ENCODE measurements around the gene IFI16.

The IFI16 gene

GRCh38 chr1:159055181-159055641 is 45.5 kb downstream of the IFI16 start:
- FAIRE-seq (no peak), DNase-seq (ENCODE audit: insufficient read length, low spot score) (no peak)

DNA sequence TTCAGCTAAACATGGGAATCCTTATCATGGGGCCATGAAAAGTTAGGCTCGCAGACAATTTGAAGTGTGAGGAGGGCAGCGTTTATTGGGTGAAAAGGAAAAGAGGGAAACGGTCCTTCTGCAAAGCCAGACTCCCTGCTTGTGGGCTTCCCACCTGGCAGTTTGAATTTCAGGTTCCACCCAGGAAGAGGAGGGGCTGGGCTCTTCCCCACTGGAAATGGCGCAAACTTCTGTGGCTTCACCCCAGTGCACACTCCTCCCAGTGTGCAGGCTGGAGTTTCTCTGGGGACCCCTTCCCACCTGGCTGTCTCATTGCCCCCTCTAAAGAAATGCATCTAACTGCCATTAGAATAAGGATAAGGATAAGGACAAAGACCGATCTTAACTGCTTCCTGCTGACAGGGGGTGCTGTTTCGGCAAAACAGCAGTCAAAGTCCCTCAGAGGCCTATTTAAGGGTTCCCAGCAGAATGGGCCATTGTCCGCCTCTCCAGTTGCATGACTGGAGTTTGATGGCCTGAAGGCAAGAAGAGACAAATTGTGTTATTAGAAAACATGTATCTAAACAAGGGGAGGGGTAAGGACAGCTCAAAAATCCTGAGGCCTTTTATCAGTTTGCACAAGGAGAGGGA is 46.5 kb downstream of the IFI16 start:
- no peak for FAIRE-seq
- no peak for DNase-seq (ENCODE audit: insufficient read length, low spot score)

GRCh38 chr1:159058751-159059150 is 49.0 kb downstream of the IFI16 start:
- no peak for FAIRE-seq
- no peak for DNase-seq (ENCODE audit: insufficient read length, low spot score)

DNA sequence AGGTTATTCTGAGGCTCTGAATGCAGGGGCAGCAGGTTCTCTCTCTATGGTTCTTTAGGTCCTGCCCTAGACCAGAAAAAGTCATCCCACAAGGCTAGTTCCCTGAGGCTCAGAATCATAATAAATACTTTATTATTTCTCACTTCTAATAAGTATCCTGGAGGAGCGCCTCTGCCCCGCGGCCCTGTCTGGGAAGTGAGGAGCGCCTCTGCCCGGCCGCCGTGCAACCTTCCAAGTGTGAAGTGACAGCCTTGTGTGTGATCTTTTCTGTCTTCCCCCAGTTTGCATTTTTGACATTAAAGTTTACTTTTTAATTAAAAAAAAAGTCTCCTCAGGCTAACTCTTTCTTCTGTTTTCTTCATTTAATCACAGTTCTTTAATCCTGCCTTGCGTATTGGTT is 55.4 kb downstream of the IFI16 start:
- FAIRE-seq: no peak
- DNase-seq (ENCODE audit: insufficient read length, low spot score): no peak

DNA sequence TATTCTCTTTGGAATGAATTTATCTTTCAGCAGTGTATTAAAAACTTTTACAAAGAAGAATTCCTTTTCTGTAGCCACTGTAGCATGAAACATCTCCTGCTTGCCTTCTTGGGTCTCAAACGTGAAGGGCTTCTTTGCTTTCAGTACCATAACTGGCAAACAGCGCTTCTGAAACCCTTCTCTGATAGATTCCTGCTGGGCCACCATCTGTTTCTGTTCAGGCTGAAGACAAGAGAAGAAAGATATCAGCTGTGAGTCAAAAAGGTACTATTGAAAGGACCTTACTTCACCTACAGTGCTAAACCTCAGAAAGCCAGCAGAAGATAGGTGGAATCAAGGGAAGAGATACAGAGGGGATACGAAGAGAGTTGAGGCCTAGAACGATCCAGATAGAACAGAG is 56.4 kb downstream of the IFI16 start:
- DNase-seq (ENCODE audit: insufficient read length, low spot score) (no peak), FAIRE-seq (no peak)

DNA sequence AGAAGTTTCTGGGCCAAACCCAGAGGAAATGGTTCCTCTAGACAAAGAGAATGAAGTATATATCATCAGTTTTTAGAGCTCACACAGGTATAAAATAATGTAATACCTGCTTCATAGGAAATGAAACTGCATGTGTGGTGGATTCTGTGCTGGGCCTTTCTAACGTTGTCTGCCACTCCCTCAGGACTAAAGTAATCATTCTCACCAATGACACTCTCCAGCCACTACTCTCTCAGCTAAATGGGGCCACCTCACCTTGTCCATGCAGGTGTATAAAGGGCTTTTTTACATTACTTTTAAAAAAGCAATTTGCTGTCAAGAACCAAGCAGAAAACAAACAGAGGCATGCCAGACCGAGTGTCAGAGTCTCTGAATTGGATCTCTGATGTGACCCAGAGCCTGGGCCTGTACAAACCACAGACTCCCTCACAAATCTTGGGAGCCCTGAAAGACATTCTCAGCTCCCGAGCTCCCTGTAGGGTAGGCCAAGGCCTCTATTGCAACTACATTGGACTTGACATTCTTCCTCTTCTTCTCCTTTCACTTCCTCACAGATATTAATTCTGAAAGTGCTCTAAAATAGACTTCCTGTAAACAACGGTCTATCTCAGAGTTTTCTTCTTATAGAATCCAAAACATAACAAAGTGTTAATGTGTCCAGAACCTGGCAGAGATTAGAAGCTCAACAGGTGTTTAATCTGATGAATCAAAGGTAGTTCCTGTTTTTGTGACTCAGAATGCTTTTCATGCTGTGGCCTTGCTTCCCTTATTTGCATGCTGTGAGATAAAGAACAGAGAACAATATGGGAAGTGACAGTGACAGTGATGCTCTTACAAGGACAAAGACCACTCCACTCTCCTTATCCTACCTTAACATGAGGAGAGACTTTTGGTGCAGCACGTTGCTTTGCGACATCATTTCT is 58.3 kb downstream of the IFI16 start:
- no peak for FAIRE-seq

DNA sequence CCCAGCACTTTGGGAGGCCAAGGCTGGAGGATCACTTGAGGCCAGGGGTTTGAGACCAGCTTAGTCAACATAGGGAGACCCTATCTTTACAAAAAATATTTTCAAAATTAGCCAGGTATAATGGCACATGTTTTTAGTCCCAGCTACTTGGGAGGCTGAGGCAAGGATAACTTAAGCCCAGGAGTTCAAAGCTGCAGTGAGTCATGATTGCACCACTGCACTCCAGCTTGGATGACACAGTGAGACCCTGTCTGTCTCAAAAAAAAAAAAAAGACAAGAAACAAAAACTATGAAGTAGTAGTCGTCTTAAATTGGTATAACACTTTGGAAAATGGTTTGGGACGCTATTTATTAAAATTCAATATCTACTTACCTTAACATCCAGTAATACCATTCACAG is 59.2 kb downstream of the IFI16 start:
- DNase-seq (ENCODE audit: insufficient read length, low spot score) (no peak), FAIRE-seq (no peak)

More for the DNA sequence above, 58.3 kb downstream of the IFI16 start:
- DNase-seq (ENCODE audit: insufficient read length, low spot score): no peak

DNA sequence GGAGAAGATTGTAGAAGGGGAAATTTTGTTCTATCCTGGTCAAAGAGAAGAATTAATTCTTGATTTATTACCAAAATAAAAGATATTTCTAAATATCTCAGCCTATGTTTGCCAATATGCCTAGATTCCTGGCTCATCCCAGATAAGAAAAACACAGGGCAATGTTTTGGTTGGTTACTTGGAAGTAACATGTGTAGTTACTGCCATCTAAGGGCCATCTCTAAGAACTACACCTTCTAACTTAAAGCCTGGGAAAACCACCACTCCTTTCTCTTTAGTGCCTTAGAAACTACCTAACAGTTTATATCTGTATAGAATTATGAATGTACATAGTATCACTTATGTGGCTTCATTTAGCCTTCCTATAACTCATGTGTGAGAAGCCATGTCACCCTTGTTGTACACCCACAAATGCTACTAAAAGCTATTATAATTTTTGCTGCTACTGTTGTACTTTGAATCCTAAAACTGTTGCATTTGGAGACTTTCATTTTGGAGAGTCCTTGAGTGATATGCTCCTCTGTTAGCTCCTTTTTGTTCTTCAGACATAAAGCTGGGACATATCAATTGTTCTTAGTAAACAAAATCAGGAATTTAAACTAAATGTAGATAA is 62.4 kb downstream of the IFI16 start:
- peak; percentile 54 for DNase-seq (ENCODE audit: insufficient read length, low spot score)

GRCh38 chr1:159076438-159077119 is 66.9 kb downstream of the IFI16 start, which contains the start of gene AIM2:
Gene AIM2 (minus strand): TSS chr1:159076766. CDS start chr1:159073499, 3,267 bp downstream.
- FAIRE-seq (no peak), DNase-seq (ENCODE audit: insufficient read length, low spot score) (no peak)

More for the DNA sequence above, 62.4 kb downstream of the IFI16 start:
- no peak for FAIRE-seq

GRCh38 chr1:159077120-159077961 is 67.6 kb downstream of the IFI16 start:
- FAIRE-seq (no peak), DNase-seq (ENCODE audit: insufficient read length, low spot score) (no peak)

GRCh38 chr1:159079525-159079924 is 69.8 kb downstream of the IFI16 start:
- DNase-seq (ENCODE audit: insufficient read length, low spot score) (no peak), FAIRE-seq (no peak)

DNA sequence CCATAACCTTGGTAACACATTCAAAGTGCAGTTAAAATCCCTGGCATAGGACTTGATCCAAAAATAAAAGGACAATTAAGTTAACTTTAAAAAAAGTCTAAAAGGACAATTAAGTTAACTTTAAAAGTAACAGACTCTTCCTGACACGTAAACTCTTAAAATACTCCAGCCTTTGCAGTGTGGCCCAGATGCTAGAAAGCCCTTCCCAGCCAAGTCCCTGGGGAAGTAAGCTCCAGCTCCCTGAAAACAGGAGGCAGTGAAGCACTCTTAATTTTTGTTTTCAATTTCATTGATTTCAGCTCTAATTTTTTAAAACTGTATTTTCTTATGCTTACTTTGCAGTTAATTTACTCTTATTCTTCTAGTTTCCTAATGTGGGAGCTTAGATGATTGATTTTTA is 71.9 kb downstream of the IFI16 start:
- DNase-seq (ENCODE audit: insufficient read length, low spot score) (no peak), FAIRE-seq (no peak)

DNA sequence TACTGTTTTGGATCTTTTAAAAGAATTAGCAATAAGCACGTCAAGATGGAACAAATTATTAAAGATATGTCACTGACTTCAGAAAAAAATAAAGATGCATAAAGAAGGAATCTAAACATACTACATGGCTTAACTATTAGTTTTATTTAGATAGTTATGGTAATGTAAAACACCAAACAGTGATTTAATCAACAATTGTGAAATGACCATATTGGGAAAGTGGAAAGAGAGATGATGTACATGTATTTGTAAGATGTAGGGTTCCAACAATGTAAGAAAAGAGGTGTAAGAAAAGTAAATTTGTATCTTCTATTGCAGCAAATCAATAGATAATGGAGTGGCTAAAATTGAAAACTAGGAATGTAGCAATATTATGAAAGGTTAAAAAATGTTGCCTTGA is 73.3 kb downstream of the IFI16 start:
- DNase-seq (ENCODE audit: insufficient read length, low spot score): no peak
- FAIRE-seq: no peak

DNA sequence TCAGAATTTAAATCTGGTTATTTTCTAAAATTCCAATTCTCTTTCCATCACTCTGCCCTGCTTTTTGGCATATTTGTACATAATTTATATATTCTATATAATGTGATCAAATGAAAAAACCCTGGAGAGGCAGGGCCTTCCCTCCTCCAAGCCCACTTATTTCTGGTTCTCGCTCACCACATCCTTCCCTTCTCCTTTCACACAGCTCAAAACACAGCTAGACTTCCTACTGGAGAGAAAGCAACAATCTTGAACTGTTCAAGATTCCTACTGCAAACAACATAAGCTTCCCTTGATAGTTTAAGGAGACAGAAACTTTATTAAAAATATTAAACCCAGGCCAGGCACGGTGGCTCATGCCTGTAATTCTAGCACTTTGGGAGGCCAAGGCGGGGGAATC is 74.4 kb downstream of the IFI16 start:
- DNase-seq (ENCODE audit: insufficient read length, low spot score) (no peak), FAIRE-seq (no peak)

DNA sequence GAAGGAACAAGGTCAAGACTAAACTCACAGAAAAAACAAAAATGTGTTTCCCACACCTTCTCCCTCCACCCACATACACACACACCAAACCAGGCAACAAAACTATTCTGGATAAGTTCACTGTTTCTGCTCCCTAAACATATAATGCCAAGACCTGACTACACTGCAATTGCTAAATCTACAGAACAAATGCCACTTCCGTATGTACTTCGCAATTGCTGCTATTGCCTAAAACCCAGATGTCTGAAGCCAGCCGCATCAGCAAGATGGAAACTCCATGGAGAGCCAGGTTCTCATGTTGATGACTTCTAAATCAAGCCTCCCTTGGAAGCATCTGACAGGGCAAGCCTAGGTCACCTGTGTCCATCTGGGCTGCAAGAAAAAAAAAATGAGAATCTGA is 75.2 kb downstream of the IFI16 start:
- FAIRE-seq (no peak), DNase-seq (ENCODE audit: insufficient read length, low spot score) (no peak)

- FAIRE-seq: no peak
- no peak for DNase-seq (ENCODE audit: insufficient read length, low spot score)
Observed at GRCh38 chr1:159088050-159088449, 78.3 kb downstream of the IFI16 start.

DNA sequence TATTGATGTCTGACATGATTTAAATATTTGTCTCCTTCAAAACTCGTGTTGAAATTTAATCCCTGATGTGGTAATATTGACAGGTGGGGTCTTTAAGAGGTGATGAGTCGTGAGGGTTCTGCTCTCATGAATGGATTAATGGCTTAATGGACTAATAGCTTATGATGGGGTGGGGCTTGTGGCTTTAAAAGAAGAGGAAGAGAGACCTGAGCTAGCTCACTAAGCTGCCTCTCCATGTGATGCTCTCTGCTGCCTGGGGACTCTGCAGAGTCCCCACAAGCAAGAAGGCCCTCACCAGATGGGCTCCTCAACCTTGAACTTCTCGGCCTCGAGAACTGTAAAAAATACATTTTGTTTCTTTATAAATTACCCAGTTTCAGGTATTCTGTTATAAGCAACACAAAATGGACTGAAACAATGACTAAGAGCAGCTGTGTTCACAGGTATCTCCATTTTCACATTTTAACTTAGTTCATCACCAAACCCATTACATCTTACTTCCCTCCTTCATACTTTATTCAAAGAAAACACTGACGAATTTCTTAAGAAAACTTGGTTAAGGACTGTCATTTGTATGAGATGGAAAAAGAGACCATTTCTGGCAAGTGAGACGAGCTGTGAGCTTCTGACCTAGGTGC is 79.0 kb downstream of the IFI16 start:
- DNase-seq (ENCODE audit: insufficient read length, low spot score) (no peak), FAIRE-seq (no peak)

DNA sequence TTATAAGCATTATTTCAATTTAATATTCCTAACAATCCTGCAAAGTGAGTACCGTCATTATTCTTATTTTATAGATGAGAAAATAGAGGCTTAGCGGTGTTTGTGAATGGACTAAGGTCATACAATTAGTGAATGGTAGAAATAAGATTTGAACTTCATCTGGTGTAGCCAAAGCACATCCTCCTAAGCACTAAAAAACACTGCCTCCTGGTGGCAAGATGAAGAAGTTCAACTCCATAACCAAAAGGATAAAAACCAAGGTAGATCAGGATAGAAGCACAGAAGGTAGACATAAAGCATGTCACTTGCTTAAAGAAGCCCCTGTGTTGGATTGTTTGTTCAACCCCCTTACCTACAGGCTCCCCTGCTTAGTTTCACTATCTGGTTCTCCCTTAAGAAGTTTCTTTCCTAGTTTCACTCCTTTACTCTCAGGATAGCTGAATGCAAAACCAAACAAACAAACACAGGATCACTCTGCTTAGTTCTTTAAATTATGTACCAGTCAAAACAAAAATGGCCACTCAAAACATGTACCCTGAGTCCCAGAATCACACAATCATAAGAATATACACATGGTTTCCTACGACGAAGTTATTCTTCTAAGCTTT is 79.6 kb downstream of the IFI16 start:
- no peak for DNase-seq (ENCODE audit: insufficient read length, low spot score)
- FAIRE-seq: no peak

Measured in HTR-8/SVneo (cell line).